H4 (cell line): Measurements from ENCODE around the gene SLC25A21. TPM values are rescaled to one million over a fixed set of nuclear protein-coding genes. Genes with fewer than 3 reads are reported as not detected.

Source experiments
- DNase-seq: peaks from one replicate; pipeline ENCODE4 v3.0.0-alpha.2; 2015; ENCODE audit warnings: low spot score
- total RNA-seq: library from RNA; depleted of rRNA; stranded (reverse); fragments of >200 nt; shearing (Covaris generic); gene quantifications from 2 replicates; pipeline ENCODE4 v1.2.3, GENCODE V29; 2014

SLC25A21 gene
- total RNA-seq, 1 experiment from 2014 or later: not detected

- DNase-seq: no peak
These were observed 28.9 kb downstream of the SLC25A21 start for GRCh38 chr14:37143475-37143874.

GRCh38 chr14:37142835-37143401 is 29.5 kb downstream of the SLC25A21 start:
- DNase-seq: peak; percentile 30

- DNase-seq: no peak
These were observed 32.2 kb downstream of the SLC25A21 start for GRCh38 chr14:37140176-37140575.

GRCh38 chr14:37139710-37140109 is 32.7 kb downstream of the SLC25A21 start:
- DNase-seq: no peak

GRCh38 chr14:37138898-37139297 is 33.5 kb downstream of the SLC25A21 start:
- DNase-seq: no peak

- DNase-seq: no peak
These were observed 39.0 kb downstream of the SLC25A21 start for GRCh38 chr14:37133284-37133913.

- no peak for DNase-seq
These were observed 41.2 kb downstream of the SLC25A21 start for GRCh38 chr14:37131205-37131604.

- no peak for DNase-seq
These were observed 43.4 kb downstream of the SLC25A21 start for GRCh38 chr14:37129047-37129446.

GRCh38 chr14:37124614-37125013 is 47.8 kb downstream of the SLC25A21 start:
- DNase-seq: peak; percentile 38

- DNase-seq: no peak
These were observed 49.3 kb downstream of the SLC25A21 start for GRCh38 chr14:37122919-37123639.

- DNase-seq: peak; percentile 80
These were observed 50.1 kb downstream of the SLC25A21 start for GRCh38 chr14:37122288-37122687.

GRCh38 chr14:37118673-37119366 is 53.6 kb downstream of the SLC25A21 start:
- no peak for DNase-seq

GRCh38 chr14:37116933-37117849 is 55.2 kb downstream of the SLC25A21 start:
- peak; percentile 87 for DNase-seq

GRCh38 chr14:37115406-37115805 is 57.0 kb downstream of the SLC25A21 start:
- DNase-seq: no peak

- peak; percentile 10 for DNase-seq
These were observed 57.8 kb downstream of the SLC25A21 start for GRCh38 chr14:37114559-37114958.

- peak; percentile 15 for DNase-seq
These were observed 58.4 kb downstream of the SLC25A21 start for GRCh38 chr14:37114002-37114401.

GRCh38 chr14:37098132-37098531 is 74.3 kb downstream of the SLC25A21 start:
- no peak for DNase-seq

- DNase-seq: no peak
These were observed 77.9 kb downstream of the SLC25A21 start for GRCh38 chr14:37094502-37094901.

- DNase-seq: no peak
These were observed 79.0 kb downstream of the SLC25A21 start for GRCh38 chr14:37093364-37093763.

- peak; percentile 43 for DNase-seq
These were observed 80.8 kb downstream of the SLC25A21 start for GRCh38 chr14:37091651-37092050.

GRCh38 chr14:37090026-37090425 is 82.4 kb downstream of the SLC25A21 start:
- DNase-seq: peak; percentile 78
